ENCODE measurements around the gene DNAJC28. TPM values are rescaled to one million over a fixed set of nuclear protein-coding genes. Genes with fewer than 3 reads are reported as not detected.
A peak's percentile ranks its signal among the peaks of the same experiment; 100 is the strongest.

Gene DNAJC28
- total and polyA plus RNA-seq, 9 of the 15 experiments (the other 6 are each of a cell fraction or from before 2014, with no cell fraction given): 0.68 to 2.5 (median 1.1) TPM

GRCh38 chr21:33491373-33492102, at the start of gene DNAJC28 (continued):
- no peak for TF ChIP-seq ZBTB12 (CRISPR knock-in tag; IDR thresholded peaks at IDR 0.05)
- TF ChIP-seq SRSF7 (optimal IDR thresholded peaks at IDR 0.05; ENCODE audit: low read depth, low read length): no peak
- TF ChIP-seq E2F1 (CRISPR knock-in tag; IDR thresholded peaks at IDR 0.05): no peak
- no peak for TF ChIP-seq ZNF431 (CRISPR knock-in tag; IDR thresholded peaks at IDR 0.05)
- TF ChIP-seq SRF (CRISPR knock-in tag; IDR thresholded peaks at IDR 0.05): no peak
- TF ChIP-seq HDAC8 (tag; IDR thresholded peaks at IDR 0.05): peak; percentile 38; the same call in 1 of the 2 replicates
- no peak for TF ChIP-seq RBM25 (IDR thresholded peaks at IDR 0.05; ENCODE audit: low read depth, low read length, severe bottlenecking)
- peak; percentile 33; the same call in 1 of the 2 replicates for TF ChIP-seq BCOR (IDR thresholded peaks at IDR 0.05)
- no peak for TF ChIP-seq SIRT6 (IDR thresholded peaks at IDR 0.05; ENCODE audit: low read depth, low read length)
- TF ChIP-seq ELK1 (CRISPR knock-in tag; IDR thresholded peaks at IDR 0.05): no peak
- no peak for TF ChIP-seq STAT5A (IDR thresholded peaks at IDR 0.05; ENCODE audit: borderline replicate concordance, low read length)
- TF ChIP-seq HDAC6 (IDR thresholded peaks at IDR 0.05; ENCODE audit: low read depth, low read length): no peak
- no peak for TF ChIP-seq CBFA2T2 (conservative IDR thresholded peaks at IDR 0.05)
- no peak for TF ChIP-seq RNF219 (CRISPR knock-in tag; IDR thresholded peaks at IDR 0.05)
- TF ChIP-seq ZNF512 (tag; IDR thresholded peaks at IDR 0.05): no peak
- no peak for TF ChIP-seq MCM7 (IDR thresholded peaks at IDR 0.05)
- TF ChIP-seq ZNF133 (CRISPR knock-in tag; IDR thresholded peaks at IDR 0.05): no peak

Data from K562 (cell line).